ENCODE data around the gene HCFC1R1. TPM values are rescaled to one million over a fixed set of nuclear protein-coding genes. Genes with fewer than 3 reads are reported as not detected.
"Not testable (repeated sequence)": the region's sequence is repeated elsewhere in the genome, so short reads cannot be mapped to it uniquely, and the experiment has no call there.

HCFC1R1 gene, protein sequence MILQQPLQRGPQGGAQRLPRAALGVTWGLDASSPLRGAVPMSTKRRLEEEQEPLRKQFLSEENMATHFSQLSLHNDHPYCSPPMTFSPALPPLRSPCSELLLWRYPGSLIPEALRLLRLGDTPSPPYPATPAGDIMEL
- 121 TPM for polyA plus RNA-seq (ENCODE audit: insufficient read length)

GRCh38 chr16:3023669-3024478 lies at the start of gene HCFC1R1, which contains the start of gene THOC6:
Gene HCFC1R1 (minus strand): TSS chr16:3023942. CDS start chr16:3023941, 1 bp downstream.
Gene THOC6 (plus strand): TSS chr16:3024035. CDS start chr16:3024327, 292 bp downstream.
- DNase-seq: peak; percentile 96

GRCh38 chr16:3073448-3073847 lies 49.7 kb upstream of the HCFC1R1 start:
- no peak for DNase-seq

DNA sequence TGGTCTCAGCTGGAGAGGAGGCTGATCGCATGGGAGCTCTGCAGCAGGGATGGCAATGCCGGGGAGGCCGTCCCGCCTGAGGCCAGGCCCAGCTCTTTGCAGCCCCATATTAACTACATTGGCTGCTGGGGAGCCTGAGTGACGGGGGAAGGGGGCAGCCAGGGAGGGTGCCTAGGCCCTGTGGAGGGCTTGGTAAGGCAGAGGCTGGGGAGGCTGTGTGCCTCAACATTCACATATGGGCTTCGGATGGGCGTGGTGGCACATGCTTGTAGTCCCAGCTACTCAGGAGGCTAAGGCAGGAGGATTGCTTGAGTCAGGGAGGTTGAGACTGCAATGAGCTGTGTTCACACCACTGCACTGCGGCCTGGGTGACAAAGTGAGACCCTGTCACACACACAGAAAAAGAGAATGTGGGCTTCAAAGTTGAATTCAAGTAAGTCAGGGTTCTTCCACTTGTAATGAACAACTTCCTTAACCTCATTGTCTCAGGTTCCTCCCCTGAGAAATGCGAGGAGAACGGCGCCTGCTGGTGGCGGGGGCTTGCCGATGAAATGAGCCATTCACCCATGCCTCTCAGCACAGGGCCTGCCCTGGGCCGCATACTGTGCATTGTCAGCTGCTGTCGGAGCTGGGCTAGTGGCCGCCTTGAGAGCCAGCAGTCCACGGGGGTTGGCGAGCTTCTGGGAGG lies 49.0 kb upstream of the HCFC1R1 start:
- DNase-seq: not testable (repeated sequence)

GRCh38 chr16:3072148-3072547 lies 48.4 kb upstream of the HCFC1R1 start:
- DNase-seq: not testable (repeated sequence)

GRCh38 chr16:3071655-3072054 lies 47.9 kb upstream of the HCFC1R1 start:
- DNase-seq: no peak

- DNase-seq: no peak
These were observed 46.9 kb upstream of the HCFC1R1 start for GRCh38 chr16:3070608-3071111.

DNA sequence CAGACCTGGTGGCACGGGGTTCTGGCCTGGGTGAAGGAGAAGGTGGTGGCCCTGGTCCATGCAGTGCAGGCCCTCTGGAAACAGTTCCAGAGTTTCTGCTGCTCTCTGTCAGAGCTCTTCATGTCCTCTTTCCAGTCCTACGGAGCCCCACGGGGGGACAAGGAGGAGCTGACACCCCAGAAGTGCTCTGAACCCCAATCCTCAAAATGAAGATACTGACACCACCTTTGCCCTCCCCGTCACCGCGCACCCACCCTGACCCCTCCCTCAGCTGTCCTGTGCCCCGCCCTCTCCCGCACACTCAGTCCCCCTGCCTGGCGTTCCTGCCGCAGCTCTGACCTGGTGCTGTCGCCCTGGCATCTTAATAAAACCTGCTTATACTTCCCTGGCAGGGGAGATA lies 45.4 kb upstream of the HCFC1R1 start:
- not testable (repeated sequence) for DNase-seq

DNA sequence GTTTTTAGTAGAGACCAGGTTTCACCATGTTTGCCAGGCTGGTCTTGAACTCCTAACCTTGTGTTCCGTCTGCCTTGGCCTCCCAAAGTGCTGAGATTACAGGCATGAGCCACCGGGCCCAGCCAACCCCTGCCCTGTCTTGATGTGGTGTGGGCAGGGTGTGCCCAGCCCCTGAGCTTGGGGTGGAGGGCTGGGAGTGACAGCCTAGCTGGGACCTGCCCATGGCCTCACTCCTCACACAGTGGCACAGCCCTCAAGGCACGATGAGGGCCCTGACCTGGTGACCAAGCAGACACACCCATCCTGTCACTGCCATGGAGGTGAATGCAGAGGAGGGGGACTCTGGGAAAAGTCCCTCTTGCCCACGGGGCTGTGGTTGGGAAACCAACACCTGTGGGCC lies 44.7 kb upstream of the HCFC1R1 start:
- no peak for DNase-seq

GRCh38 chr16:3066440-3066748 lies 42.7 kb upstream of the HCFC1R1 start:
- DNase-seq: no peak

DNA sequence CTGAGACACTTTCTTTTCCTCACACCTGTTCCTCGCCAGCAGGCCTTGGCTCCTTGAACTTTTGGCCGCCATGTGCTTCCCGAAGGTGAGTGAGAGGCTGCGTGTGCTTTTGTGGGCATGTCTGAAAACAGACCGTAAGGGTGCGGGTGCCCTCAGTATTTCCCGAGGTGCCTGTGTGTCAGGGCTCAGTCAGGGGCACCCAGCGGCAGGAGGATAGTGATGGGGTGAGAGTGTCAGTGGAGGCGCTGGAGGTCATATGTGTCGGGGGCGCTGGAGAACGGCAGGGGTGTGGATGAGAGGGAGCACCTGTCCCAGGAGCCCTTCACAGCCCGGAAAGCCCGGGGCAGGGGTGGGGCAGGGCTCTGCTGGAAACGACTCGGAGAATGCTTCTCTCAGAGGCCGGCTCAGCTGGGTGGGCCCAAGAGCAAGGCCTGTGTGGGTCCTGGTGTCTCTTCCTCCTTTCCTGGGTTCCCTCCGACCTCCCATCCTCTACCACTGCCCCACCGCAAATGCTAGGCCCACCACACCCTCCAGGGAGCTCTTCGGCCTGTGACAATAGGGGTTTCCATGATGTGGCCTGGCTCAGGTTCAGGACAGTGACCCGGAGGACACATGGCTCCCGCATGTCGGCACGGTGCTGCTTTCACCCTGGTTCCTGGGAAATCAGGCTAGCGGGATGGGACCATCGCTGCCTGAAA lies 42.1 kb upstream of the HCFC1R1 start:
- DNase-seq: no peak

DNA sequence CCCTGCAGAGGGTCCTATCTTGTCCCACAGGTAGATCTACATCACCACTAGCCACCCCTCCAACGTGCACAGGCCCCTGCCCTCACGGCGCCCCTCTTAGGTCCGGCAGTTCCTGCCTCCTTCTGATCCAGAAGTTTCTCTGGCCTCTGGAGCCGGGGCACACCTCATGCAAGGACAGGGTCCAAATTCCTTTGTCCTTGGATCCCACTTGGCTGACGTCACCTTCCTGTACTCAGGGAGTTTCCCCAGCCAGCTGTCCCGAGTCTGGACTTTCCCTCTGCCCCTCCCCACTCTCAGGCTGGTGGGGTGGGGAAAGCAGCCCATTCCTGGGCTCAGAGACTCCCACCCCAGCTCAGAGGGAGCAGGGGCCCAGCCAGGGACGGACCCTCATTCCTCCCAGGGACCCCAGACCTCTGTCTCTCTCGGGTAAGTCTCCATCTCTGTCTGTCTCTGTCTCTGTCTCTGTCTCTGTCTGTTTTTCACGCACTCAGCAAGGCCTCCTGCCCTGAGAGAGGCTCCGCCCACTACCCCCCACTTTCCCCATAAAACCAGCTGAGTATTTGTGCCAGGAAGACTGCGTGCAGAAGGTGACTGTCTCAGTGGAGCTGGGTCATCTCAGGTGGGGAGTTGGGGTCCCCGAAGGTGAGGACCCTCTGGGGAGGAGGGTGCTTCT lies 41.5 kb upstream of the HCFC1R1 start, which contains the start of gene IL32:
TSS of gene IL32 (plus strand) at position 572 of the 673 bp plus-strand sequence. CDS start 172 bp downstream, outside the sequence.
- DNase-seq: peak; percentile 86

- DNase-seq: no peak
These were observed 40.1 kb upstream of the HCFC1R1 start for GRCh38 chr16:3063625-3064386.

DNA sequence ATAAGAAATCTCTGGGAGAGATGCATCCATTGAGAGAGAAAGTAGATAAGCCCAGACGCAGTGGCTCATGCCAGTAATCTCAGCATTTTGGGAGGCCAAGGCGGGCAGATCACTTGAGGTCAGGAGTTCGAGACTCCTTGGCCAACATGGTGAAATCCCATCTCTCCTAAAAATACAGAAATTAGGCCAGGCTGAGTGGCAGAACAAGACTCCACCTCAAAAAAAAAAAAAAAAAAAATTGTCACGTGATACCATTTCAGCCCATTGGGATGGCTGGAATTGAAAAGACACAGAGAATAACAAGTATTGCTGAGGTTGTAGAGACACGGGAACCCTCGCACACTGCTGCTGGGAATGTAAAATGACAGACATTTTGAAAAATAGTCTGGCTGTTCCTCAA lies 38.8 kb upstream of the HCFC1R1 start:
- no peak for DNase-seq

GRCh38 chr16:3060339-3061127 lies 36.8 kb upstream of the HCFC1R1 start:
- no peak for DNase-seq

- no peak for DNase-seq
These were observed 36.0 kb upstream of the HCFC1R1 start for GRCh38 chr16:3059723-3060242.

- DNase-seq: peak; percentile 91
These were observed 35.4 kb upstream of the HCFC1R1 start for GRCh38 chr16:3059041-3059722.

DNA sequence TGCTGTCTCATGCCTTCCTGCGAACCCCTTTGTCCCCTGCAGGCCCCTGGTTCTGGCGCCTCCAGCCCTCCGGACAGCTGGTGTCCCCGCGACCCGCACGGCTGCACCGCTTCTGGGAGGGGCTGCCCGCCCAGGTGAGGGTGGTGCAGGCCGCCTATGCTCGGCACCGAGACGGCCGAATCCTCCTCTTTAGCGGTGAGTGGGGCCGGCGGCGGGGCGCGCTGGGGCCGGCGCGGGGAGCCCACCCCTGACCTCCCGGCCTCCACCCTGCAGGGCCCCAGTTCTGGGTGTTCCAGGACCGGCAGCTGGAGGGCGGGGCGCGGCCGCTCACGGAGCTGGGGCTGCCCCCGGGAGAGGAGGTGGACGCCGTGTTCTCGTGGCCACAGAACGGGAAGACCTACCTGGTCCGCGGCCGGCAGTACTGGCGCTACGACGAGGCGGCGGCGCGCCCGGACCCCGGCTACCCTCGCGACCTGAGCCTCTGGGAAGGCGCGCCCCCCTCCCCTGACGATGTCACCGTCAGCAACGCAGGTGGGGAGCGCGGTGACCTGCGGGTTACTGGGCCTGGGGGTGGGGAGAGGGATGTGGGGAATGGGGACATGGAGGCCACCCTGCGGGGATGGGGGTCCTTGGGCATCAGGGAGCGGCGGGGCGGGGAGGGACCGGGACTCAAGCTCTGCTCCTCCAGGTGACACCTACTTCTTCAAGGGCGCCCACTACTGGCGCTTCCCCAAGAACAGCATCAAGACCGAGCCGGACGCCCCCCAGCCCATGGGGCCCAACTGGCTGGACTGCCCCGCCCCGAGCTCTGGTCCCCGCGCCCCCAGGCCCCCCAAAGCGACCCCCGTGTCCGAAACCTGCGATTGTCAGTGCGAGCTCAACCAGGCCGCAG lies 34.6 kb upstream of the HCFC1R1 start:
- no peak for DNase-seq
